DND-41 (cell line): ENCODE results near the gene RPL7A.

Experiments used
- EZH2 ChIP-seq: IDR thresholded peaks from 3 replicates; pipeline ENCODE4 v1.6.1; 2012; ENCODE audit warnings: borderline replicate concordance, low read depth, mild to moderate bottlenecking, moderate library complexity, low read length, inconsistent platforms; ENCODE audit not compliant: severe bottlenecking
- TF ChIP-seq, protein P1 (sequence below): IDR thresholded peaks from 2 replicates; pipeline ENCODE4 v1.5.1; 2012; ENCODE audit warnings: borderline replicate concordance, low read length, moderate library complexity, mild to moderate bottlenecking; ENCODE audit not compliant: poor library complexity, severe bottlenecking; ENCODE audit errors: extremely low read depth

DNA sequence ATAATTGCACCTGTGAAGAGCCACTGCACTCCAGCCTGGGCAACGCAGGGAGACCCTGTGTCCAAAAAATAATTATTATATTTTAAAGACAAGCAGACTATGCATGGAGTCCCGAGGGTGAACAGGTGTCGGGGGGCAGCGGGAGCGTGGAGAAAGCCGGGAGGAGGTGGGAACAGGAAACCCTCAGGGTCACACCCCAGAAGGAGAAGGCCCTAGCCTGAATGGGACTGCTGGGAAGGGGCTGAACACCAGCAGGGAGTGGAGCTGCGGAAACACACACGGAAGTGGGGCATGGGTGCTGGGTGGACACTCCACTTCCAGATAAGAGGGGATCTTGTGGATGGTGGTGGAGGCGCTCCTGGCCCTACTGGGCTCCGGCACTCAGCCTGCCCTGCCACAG, 24.8 kb upstream of the RPL7A start:
- TF ChIP-seq, protein P1, sequence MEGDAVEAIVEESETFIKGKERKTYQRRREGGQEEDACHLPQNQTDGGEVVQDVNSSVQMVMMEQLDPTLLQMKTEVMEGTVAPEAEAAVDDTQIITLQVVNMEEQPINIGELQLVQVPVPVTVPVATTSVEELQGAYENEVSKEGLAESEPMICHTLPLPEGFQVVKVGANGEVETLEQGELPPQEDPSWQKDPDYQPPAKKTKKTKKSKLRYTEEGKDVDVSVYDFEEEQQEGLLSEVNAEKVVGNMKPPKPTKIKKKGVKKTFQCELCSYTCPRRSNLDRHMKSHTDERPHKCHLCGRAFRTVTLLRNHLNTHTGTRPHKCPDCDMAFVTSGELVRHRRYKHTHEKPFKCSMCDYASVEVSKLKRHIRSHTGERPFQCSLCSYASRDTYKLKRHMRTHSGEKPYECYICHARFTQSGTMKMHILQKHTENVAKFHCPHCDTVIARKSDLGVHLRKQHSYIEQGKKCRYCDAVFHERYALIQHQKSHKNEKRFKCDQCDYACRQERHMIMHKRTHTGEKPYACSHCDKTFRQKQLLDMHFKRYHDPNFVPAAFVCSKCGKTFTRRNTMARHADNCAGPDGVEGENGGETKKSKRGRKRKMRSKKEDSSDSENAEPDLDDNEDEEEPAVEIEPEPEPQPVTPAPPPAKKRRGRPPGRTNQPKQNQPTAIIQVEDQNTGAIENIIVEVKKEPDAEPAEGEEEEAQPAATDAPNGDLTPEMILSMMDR = no peak
- TF ChIP-seq EZH2 = no peak
